CD4-positive, alpha-beta T cell treated with Interleukin-21 for 1 hour (primary cell): ENCODE results near the gene NEDD1.
A peak's percentile ranks its signal among the peaks of the same experiment; 100 is the strongest.

ENCODE experiments used
- DNase-seq: peaks from one replicate; pipeline ENCODE4 v3.0.0-alpha.2; 2020

Gene NEDD1

DNA sequence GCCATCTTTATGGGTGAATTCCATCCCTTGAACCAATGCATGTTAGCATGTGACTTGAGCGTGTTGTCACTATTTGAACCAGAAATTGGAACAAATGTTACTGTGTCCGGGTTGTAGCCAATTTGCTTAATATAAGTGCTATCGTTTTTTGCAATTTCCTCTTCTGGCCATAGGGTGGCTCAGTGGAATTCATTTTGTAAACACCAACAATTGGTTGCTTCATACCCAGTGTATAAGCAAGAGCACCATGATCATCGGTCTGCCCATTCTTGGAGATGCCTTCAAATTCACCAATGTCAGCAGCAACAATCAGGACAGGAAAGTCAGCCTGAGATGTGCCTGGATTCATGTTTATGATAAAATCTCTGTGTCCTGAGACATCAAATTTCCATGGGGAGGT is 5.0 kb upstream of the NEDD1 start:
- no peak for DNase-seq

DNA sequence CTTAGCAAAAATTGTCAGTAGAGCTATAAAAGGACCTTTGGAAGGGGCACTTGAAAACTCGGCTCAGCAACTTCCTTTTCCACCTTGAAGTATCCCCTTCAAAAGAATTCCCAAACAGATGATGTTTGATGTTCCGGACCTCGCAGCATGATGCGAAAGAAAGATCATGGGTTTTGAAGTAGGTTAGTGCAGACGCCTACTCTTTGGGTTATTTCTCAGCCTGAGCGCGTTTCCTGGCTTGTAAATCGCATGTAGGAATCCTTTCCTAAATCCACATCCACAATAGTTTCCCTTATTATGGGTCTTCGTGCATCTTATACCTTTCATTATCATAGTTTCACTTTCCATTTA is 584 bp upstream of the NEDD1 start:
- no peak for DNase-seq

DNA sequence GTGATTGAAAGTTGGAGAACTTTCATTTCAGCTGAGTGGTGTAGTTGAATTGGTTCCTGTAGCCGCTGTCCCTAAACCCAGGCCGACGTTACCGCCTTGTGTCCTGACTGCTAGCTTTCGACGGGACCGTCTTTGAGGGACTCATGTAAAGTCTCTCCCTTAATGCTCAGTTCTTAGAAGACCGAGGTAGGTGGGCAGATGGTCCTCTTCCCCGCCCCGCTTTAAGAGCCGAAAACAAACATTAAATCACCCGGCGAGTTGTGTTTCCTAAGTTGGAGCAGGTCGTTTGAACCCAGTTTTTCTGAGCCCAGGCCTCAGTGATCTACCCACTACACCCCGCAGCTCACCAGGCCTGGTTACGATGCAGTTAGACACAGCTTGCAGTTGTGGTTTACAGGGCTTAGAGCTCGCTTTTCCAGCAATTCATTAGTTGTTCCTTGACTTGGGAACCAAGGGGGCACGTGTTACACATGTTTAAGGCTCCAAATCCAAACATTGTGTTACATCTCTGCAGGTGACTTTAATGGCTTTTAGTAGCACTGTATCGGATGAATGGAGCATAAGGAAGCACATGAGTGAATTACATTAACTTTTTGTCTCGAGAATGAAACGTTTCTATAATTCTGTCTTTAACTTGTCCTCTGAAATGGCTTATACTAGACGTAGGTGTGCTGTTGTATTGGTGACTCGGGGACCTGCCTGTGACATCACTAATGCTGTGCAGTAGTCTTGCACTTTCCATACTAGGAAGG is 790 bp downstream of the NEDD1 start:
- peak; percentile 38 for DNase-seq

DNA sequence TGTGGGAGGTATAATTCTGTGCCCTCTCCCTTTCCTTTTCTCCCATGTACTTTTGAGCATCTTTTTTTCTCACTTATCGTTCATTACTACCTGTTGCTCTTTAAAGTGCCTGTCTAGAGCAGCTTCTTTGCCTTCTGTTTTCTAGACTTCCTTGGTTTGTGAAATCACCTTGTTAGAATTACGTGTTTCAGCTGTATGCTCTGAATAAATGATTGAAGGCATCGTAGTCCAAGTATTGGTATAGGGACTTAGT is 1.3 kb downstream of the NEDD1 start:
- DNase-seq: no peak

DNA sequence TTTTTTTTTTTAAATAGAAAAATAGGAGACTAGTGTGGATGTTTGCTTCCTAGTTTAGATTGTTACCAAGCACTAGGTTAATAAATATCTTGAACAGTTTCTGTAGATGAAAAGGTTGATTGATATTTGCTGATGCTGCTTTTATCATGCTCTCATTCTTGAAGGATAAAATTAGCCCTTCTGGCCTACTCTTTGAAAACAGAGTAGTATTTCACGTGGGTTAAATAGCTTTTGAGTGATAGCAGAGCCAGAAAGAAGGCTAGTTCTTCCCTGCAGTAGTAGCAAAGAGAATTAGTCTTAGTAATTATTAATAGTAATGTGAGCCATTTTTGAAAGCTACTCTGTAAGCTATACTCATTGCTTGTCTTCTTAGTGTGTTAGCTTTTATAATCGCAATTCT is 5.2 kb downstream of the NEDD1 start:
- no peak for DNase-seq

DNA sequence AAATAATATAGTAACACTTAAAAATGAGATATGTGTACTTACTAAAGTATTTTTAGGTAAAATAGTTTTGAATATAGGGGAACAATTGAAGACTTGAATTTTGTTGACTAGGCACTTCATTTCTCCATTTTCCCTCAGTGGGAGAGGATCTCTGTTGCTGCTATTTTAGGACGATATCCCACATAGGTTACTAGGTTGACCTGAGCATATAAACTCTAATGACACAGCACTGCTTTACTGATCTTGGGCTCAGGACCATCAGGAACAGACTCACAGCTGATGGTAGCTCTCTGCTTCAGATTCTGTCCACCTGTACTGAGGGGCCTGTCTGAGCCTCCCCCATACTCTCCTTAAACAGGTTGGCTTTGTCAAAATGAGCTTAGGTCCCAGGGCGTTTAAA is 5.9 kb downstream of the NEDD1 start:
- no peak for DNase-seq

DNA sequence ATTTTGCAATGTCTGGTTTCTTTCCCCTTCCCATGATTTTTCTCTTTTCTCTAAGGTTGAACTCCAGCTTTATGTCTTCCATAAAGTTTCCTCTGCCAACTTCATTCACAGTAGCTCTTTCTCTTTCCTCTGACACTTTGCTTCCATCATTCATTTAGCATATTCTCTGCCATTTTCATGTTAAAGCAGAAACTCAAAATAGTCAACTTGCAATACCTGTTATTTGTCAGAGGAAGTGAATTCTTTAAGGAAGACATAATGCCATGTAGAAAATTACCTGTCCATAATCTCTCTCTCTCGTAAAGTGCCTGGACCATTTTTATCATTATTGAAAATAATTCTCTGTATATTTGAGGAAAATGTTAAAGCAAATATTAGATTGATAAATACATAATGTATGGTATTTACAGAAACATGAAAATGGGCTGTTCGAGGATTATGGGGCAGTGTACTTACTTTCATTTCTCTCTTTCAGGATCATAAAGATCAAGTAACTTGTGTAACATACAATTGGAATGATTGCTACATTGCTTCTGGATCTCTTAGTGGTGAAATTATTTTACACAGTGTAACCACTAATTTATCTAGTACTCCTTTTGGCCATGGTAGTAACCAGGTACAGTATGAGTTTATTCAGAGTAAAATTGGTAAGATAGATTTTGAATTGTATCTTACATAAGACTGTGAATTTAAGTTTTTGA is 12.6 kb downstream of the NEDD1 start:
- DNase-seq: no peak

DNA sequence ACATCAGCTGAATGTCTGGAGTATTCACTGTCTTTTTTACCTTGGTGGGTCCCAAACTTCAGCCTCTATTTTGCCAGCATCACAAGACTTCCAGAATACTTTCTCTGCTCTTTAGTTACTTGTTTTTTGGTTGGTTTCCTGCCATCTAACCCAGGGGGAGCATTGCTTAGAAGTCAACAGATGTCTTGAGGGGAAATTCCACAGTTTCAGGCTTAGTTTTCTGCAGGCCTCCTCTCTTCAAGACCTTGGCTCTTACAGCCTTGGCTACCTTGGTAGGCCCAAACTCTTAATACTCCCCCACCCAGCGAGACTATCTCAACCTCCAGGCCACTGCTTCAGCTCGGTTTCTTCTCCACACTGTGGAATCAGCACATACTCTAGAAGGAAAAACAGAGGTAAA is 41.7 kb downstream of the NEDD1 start:
- DNase-seq: no peak

DNA sequence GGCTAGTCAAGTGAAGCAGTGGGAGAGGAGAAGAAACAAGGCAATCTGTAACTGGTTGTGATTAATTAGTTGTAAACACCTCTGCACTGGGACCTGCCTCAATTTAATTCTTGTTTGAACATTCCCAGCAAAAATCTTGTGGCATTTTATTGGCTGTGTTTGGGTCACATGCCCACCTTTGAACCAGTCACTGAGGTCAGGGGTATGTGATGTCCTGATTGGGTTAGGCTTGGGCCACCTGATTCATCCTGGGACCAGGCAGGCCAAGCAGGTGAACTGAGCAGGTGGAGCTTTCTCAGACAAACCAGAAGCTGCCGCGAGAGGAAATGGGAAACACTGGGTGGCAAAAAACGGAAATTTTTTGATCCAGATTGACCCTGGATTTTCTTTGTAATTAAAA is 72.5 kb downstream of the NEDD1 start:
- no peak for DNase-seq

DNA sequence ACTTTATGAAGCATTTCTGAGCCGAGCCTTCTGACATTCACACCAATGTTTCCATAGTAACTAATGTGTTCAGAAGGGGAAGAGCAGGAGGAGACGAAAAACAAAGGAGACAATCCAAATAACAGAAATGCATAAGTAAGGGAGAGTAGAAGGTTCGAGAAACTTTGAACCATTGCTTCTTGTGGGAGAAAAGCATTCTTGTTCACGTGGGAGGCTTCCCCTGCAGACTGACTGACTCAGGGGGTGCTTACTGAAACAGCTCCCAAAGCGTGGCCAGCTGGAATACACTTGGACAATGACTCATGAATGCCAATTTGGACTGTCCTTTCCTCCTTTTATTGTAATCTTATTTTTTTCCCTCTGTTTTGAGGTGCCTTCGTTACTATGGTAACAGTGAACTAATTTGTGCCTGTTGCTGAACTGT is 73.9 kb downstream of the NEDD1 start:
- DNase-seq: no peak

DNA sequence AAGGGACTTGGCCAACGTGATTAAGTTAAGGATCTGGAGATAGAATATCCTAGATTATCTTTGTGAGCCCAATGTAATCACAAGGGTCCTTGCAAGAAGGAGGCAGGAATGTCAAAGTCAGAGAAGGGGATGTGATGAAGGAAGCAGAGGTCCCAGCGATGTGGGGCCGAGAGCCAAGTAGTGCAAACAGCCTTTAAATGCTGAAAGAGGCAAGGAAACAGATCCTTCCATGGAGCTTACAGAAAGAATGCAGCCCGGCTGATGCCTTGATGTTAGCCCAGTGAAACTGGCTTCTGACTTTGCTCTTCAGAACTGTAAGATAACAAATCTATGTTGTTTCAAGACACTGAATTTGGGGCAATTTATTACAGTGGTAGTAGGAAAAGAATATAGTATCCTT is 74.9 kb downstream of the NEDD1 start:
- DNase-seq: no peak

DNA sequence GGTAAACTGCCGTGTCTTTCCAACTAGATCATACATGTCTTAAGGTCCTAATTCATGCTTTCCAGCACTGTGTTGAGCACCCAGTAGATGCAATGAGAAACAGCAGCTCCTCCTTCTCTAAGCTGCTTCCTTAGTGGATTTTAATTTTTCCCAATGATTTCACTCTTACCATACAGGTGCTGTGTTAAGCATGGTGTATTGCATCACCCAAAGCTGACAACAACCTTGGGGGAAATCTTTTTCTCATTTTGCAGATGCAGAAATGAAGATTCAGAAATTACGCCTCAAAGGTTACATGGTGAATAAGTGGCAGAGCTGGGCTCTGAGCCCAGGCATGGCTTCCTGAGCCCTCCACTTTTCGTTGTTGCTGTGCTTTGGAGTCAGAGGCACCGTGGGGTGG is 75.6 kb downstream of the NEDD1 start:
- DNase-seq: no peak

DNA sequence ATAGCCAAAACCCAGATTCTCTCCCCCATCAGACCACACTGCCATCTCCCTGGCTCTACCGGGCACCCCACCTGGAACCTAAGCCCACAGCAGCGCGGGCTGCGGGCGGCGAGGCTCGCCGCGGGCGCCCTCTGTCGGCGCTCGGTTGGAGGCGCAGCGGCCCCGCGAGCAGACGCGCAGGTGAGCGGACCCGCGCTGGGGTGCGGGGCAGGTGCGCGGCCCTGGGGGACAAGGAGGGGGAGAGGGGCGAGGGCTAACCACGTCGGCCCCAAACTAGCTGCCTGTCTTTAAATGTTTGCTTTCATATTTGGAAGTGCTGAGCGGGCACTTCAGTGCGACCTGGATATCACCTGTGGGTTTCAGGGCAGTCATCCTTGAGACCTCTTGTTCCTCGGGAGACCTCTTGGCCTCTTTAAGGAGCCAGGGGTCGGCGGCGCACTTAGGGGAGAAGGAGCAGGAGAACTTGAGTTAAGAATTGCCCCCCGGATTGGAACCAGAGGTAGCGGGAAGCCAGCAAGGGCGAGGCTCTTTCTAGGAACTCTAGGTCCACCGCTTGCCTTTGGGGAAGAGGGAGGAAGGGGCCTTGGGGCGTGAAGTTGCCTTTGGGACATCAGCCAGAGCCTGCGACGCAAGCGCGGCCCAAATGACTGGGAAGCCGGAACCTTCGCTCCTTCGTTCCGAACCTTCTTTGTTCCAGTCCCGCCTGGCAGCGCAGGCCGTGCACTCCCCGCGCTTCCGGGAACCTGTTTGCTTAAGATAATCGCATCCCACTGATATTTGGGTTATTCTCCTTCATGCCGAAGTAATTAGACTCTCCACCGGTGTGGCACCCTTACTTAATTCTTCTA is 78.7 kb downstream of the NEDD1 start:
- peak; percentile 46 for DNase-seq

DNA sequence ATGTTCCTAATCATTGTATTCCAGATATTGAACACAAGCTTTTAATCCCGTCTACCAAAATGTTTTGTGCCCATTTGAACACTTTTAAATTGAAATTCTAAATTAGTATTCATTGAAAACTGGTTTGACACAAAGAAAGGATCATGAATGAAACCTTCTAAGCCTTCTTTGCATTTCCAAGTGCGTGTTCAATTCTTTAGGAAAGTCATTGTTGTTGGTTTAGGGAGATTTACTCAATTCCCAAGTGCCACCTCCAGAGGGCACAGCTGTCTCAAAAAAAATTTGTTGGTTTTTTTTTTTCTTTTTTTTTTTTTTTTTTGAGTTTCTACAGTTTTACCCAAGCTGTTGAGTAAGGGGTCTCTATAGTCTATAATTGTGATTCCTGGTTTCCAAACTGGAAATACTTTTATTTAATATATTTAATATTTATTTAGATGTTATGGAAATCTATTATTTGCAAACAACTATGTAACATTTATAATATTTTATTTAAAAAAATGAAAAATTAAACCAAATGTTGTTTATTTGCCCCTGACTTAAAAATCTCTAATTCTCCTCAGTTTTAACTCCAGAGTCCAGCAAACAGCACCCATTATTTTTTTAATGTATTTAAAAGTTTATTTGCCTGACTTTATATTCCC is 79.9 kb downstream of the NEDD1 start:
- peak; percentile 10 for DNase-seq

DNA sequence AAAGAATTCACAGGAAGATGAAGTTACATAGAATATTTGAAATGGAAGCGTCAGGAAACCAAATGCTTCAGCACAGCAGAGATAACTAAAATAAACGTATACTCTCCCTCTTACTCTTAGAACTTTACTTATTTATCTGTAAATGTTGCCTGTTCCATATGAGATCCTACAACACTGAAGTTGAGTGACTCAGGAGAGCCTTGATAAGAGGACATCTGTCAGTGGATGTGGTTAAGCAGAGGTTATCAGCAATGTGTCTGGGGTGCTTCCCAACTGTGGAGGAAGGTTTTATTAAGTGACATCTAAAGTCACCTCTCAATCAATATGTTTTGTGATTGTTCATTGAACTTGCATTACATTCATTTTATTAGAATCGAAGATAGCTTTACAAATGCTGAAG is 81.9 kb downstream of the NEDD1 start:
- DNase-seq: no peak

DNA sequence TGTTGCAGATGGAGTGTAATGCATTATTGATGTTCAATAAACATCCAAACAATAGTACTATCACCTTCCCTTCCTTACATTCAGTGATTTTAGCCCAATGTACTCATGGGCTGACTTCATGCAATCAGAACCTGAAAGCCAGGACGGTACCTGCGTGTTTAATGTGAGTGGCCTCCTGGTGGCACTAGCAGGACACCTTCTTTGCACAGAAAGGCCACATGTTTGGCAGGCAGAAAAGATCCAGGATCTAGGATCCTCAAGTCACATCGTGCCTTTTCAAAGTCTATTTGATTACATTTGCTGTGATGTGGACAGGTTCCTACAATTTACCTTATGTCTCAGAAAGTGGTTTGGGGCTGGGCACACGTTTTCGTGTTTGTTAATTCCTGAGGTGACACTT is 82.9 kb downstream of the NEDD1 start:
- no peak for DNase-seq

DNA sequence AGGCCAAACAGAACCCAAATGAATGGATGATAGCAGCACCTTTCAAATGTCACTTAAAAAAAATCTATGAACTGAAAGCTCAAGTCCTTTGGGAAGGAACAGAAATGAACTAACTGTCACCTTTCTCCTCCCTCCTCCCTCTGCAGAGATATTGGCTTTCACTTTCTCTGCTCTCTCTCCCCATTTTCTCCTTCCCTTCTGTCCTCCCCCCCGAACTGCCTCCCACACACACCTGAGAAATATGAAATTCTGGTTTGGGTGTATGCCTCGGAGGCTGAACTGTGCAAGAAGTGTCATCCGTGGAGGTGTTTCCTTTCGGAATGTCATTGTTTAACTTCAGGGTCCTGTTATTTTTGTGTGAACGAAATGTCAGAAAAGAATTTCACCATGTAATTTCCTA is 87.8 kb downstream of the NEDD1 start:
- DNase-seq: no peak

DNA sequence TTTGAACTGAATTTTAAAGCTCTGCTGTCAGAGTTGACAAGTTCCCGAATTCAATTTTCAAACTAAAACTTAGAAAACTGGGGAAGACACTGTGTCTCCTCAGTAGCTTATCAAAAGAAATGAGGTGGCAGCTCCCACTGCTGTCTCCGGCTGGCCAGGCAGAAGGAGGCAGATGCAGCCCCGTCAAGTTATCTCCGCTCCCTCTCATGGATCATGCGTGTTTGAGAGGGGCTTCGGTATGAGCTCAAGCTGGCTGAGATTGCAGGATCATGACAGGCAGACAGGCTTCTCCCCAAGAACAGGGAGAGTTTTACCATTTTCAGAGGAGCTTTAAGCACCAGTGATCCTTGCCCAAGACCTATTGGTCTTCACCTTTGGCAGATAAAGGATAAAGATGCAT is 88.8 kb downstream of the NEDD1 start:
- DNase-seq: no peak

DNA sequence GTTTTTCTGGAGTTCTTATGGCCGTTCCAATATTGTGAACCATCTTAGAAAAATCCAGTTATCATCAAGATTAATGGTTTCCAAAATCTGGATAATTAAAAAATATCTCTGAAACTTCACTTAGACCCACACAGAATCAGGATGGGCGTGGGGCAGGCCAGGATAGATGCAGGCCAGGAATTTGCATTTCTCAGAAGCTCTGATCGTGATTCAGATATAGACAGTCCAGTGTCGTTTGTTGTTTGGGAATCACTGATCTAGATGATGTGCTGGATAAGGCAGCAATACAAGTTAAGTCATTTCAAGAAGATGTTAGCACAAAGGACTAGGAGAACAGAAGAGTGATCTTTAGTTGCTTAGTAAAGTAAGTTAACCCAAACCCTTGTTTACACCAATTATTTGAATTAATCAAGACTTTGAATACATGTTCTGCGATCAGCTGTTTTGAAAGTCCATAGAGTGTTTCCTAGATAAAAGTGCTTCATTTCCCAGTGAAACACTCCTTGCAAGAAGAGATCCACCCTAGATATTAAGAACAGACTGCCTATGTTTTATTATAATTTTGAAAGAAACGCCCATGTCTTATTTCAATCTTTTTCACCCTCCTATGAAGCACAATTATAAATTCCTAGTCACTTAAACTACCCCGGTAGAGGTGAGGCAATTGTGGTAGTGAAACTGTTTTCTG is 90.9 kb downstream of the NEDD1 start:
- no peak for DNase-seq

DNA sequence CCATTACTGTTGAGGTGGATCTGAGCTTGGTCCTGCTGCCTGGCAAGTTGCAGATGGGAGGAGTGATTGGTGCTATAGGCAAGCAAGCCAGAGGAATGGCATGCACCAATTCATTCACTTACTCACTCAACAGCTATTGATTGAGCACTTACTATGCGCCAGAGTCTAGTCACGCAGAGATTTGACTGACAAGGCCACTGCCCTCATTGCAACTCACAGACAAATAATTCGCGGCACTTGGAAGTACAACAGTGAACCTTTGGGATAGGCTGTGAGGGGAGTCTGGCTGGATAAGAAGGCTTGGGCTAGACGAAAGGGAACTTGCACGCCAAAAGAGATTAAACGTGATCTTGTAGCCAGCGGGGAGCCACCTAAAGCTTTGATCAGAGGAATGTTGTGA is 96.2 kb downstream of the NEDD1 start:
- DNase-seq: no peak
